Renal cortex interstitium (tissue), 15 donors: ENCODE results near the gene WNT11. TPM values are rescaled to one million over a fixed set of nuclear protein-coding genes. Genes with fewer than 3 reads are reported as not detected.

Source experiments
- DNase-seq, 11 donors: peaks; one replicate each; pipeline ENCODE4 v3.0.0-alpha.2; 2013; ENCODE audit warnings: low read depth in 9 of 11, low spot score in 4 of 11; ENCODE audit errors: extremely low read depth in 1 of 11
- long read RNA-seq, 16 experiments: transcript quantifications; one replicate each; lab custom pipeline, GENCODE V29; 2026
- polyA plus RNA-seq, 3 donors: library from polyadenylated mRNA; unstranded; fragments of 120-200 nt; gene quantifications; one replicate each; pipeline ENCODE4 v1.2.1, GENCODE V29; 2013; ENCODE audit not compliant: insufficient read length in 3 of 3

Gene WNT11
- 10 to 100 TPM in 2 of 3 donors, 1 to 10 TPM in 1; 9.5 to 20.4 (median 18.4) TPM for polyA plus RNA-seq
- long read RNA-seq, donor 1, partial matches to known transcripts = 0 of 1 reads
- long read RNA-seq, donor 1, other reads (novel, unspliced or antisense) = 0 of 1 reads
- long read RNA-seq, donor 2 = 0 reads
- long read RNA-seq, donor 3 = 0 reads
- long read RNA-seq, donor 4, partial matches to known transcripts = 0 of 2 reads
- long read RNA-seq, donor 4, other reads (novel, unspliced or antisense) = 0 of 2 reads
- long read RNA-seq, donor 5 = 0 reads
- long read RNA-seq, donor 6, partial matches to known transcripts = 0 of 1 reads
- long read RNA-seq, donor 6, other reads (novel, unspliced or antisense) = 0 of 1 reads
- long read RNA-seq, donor 7 = 0 reads
- long read RNA-seq, donor 8, partial matches to known transcripts = 5 of 6 reads
- long read RNA-seq, donor 8, other reads (novel, unspliced or antisense) = 0 of 6 reads
- long read RNA-seq, donor 9, partial matches to known transcripts = 0 of 6 reads
- long read RNA-seq, donor 9, other reads (novel, unspliced or antisense) = 6 of 6 reads
- long read RNA-seq, donor 10, partial matches to known transcripts = 0 of 1 reads
- long read RNA-seq, donor 10, other reads (novel, unspliced or antisense) = 0 of 1 reads
- long read RNA-seq, donor 11, partial matches to known transcripts = 0 of 1 reads
- long read RNA-seq, donor 11, other reads (novel, unspliced or antisense) = 0 of 1 reads
- long read RNA-seq, donor 12, partial matches to known transcripts = 0 of 1 reads
- long read RNA-seq, donor 12, other reads (novel, unspliced or antisense) = 0 of 1 reads
- long read RNA-seq, donor 13 = 0 reads
- long read RNA-seq, donor 14, partial matches to known transcripts = 0 of 4 reads
- long read RNA-seq, donor 14, other reads (novel, unspliced or antisense) = 0 of 4 reads
- long read RNA-seq, donor 15 = 0 reads
- long read RNA-seq, donor 16, partial matches to known transcripts = 0 of 15 reads
- long read RNA-seq, donor 16, other reads (novel, unspliced or antisense) = 10 of 15 reads

DNA sequence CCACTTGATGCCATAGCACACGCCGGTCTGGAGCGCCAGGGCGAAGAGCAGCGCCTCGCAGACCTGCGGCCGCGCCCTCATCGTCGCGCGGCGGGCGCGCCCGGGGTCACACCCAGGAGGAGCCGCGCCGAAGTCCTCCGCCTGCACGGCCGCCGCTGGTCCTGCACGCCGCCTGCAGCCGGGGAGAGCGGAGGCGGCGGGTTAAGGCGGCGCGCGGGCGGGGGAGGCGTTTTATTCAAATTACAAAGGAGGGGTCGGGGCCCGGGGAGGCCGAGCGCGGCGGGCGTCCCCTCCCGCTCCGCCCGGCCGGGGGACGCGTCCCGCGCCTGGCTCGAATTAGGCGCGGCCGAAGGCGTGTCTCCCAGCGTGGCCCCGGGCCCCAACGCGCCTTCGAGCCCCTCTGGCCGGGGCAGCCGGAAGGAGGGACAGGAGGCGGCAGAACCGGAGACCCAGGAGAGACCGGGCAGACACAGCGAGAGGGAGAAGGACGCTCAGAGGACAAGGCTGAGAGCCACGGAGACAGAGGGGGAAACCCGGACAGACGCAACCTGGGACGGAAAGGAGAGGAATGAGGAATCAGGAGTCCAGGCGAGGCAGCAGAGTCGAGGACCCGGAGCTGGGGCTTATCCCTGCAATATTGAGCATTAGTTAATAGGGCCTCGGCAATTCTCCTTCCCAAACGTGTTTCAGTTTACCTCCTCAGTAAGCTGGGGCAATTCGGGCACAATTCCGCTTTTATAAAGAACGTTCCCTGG is at the start of gene WNT11:
TSS of gene WNT11 (minus strand) at position 176 of the 755 bp plus-strand sequence. CDS start at position 81, 95 bp downstream.
- DNase-seq = peak in 1 of 11 donors; percentile 64

GRCh38 chr11:76253416-76253815 is 47.1 kb upstream of the WNT11 start:
- no peak for DNase-seq

GRCh38 chr11:76252631-76253070 is 46.3 kb upstream of the WNT11 start:
- no peak for DNase-seq

GRCh38 chr11:76251576-76251975 is 45.3 kb upstream of the WNT11 start:
- no peak for DNase-seq

DNA sequence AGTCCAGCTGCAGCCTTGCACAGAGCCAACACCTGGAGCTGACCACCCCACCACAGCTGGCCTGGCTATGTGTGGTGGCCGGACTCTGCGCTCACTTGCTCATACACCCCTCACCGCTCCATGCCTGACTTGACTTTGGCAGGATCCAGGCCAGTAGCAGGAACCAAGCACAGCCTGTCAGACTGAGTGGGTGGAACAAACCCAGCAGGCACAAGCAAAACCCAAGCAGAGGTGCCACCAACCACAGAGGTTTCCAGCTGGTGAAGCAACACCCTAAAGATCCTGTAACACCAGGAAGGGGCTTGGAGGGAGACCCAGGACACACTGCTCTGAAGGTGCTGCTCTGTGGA is 44.9 kb upstream of the WNT11 start:
- DNase-seq = no peak

GRCh38 chr11:76250520-76251225 is 44.4 kb upstream of the WNT11 start:
- no peak for DNase-seq

DNA sequence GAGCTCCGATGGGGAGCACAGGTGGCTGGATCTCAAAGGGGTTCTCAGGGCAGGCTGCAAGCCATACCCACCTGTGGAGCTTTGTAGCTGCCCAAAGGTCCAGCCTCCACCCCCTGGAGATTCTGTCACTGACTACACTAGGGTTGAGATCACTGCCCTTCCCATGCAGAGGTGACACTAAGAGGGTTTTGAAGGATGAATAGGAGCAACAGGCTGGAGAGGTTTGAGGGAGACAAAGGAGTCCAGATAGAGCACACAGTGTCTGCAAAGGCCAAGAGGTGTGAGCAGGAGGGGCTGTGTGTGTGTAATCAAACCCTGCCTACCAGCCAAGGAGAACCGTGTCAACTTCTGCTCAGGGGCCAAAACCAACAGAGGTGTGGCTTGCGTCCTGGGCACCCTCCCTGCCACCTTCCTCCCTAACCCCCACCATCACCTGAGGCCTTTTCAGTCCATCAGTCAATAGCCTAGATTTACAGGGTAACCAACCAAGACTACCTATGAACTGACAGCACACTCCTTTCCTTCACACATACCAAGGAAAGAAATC is 43.0 kb upstream of the WNT11 start:
- DNase-seq = no peak

- DNase-seq = no peak
These were observed 41.9 kb upstream of the WNT11 start for GRCh38 chr11:76248210-76248609.

DNA sequence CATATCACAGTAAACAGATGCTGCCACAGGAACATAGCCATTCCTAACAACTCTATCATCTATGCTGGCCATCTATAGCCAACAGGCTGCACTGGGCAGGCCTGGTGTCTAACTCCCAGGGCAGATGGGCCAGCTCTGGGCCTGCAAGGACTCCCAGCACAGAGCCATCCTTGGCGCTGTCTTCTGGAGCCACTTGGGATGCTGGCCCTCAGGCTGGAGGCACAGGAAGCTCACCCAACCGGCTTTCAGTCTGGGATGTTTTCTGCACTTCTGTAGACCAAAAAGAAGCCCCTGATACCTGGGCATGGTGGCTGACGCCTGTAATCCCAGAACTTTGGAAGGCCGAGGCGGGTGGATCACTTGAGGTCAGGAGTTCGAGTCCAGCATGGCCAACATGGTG is 40.8 kb upstream of the WNT11 start:
- DNase-seq = no peak

- DNase-seq = no peak
These were observed 40.1 kb upstream of the WNT11 start for GRCh38 chr11:76246271-76246933.

GRCh38 chr11:76245720-76246119 is 39.4 kb upstream of the WNT11 start:
- no peak for DNase-seq

DNA sequence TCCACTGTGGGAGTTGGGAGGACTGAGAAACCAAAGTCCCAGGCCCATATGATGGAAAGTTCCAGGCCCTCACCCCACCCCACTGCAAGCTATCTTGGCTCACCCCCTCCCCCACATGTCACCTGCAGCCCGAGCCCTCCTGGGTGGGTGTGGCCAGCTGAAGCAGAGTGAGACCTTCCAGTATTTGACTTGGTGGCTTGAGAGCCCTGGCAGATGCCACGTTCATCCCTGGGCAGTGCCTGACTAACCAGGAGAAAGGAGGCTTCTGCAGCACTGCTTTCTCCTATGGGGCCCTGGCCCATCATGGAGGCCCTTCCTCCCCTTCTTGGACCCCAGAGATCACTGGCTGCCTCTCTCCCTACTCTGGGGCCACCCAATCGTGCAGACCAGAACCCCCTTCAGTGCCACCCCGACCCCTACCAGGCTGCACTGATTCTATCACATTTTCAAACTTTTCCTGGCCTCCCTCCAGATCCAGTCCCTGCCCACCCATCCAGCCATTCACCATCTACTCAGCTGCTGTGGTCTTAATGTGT is 38.1 kb upstream of the WNT11 start:
- no peak for DNase-seq

GRCh38 chr11:76243957-76244285 is 37.6 kb upstream of the WNT11 start:
- DNase-seq = no peak

- DNase-seq = no peak
These were observed 37.1 kb upstream of the WNT11 start for GRCh38 chr11:76243193-76243956.

GRCh38 chr11:76242004-76242779 is 35.9 kb upstream of the WNT11 start:
- DNase-seq = no peak
